GM19035 (cell line): ENCODE results near the gene ATP13A5.

ENCODE experiments used
- ATAC-seq: cut with Tn5 transposase; IDR thresholded peaks from one replicate; pipeline ENCODE4 v1.9.1; 2021; ENCODE audit not compliant: unreplicated experiment

ATP13A5 gene

DNA sequence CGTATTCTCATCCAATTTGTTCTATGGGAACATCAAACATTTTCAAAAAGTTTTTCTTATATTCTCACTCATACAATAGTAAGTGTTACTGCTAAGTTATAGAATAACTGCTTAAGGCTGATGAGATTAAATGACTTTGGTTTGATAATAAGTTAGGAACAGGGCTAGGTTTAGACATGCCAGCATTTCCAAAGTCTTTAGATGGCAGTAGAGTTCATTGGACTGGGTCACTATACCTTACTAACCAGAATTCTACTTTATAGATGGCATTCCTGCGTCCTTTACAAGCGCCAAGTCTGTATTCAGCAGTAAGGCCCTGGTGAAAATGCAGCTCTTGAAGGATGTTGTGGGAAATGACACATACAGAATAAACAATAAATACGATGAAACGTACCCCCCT, 115.8 kb downstream of the ATP13A5 start:
- no peak for ATAC-seq

DNA sequence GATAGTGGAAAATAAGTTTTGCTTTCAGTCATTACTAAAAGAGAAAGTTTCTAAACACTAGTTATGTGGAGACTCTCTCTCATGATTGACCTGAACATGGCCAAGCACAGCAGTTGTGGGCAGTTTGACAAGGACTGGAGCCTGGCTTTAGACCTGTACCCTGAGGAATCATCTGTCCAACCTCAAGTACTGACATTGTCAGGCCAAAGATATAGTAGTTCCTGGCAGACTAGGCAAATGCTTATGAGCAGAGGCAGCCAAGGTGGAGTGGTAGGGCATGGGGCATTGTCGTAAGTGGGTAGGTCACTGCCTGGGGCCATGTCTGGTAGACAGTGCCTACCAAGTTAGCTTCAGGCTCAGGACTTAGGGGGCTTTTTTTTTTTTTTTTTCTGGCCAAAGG, 116.6 kb downstream of the ATP13A5 start:
- ATAC-seq, result no peak

DNA sequence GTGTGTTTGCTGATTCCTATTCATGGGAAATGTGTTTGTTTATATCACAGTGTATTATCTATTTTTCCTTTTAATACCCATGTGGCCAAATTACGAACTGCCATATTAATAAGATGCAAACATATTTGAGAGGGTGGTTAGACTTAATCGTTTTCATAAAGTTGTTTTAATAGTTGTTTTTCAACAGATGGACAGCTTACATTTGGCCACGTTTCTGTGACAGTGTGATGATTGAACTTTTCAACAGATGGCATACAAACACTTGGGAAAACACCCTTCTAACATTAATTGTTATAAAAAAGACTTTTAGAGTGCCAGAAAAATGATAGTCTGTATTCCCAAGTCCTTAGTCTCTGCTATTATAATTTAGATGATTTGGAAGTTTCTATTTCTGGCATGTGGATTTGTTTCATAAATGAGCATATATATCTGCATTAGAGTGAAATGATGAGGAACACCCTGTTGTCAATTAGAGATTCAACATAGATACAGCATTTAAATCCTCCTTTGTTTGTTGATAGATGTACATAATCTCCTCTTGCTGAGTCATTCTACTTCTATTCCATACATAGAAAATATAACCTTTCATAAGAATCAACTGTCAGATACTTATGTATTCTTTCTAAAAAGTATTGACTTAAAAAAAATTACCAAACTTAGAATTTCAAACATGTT, 124.4 kb downstream of the ATP13A5 start:
- ATAC-seq, result no peak

- ATAC-seq, result no peak
These were observed 128.1 kb downstream of the ATP13A5 start for GRCh38 chr3:193250492-193250891.

DNA sequence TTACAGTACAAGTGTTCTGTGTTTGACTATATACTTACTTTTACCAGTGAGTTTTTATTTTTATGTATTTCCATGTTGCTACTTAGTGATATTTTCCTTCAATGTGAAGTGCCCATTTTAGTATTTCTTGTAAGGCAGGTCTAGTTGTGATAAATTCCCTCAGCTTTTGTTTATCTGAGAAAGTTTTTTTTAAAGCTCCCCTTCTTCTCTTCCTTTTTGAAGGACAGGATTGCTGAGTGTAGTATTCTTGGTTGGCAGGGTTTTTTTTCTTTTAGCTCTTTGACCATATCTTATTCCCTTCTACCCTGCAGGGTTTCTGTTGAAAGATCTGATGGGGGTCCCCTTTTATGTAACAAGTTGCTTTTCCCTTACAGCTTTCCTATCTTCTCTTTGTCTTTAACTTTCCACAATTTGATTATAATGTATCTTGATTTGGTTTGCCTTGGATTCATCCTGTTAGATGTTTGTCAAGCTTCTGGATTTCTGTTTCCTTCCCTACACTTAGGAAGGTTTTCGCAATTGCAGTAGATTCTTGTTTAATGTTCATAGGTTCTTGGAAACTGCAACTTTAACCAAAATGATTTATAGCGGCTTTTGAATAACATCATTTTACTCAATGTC, 129.6 kb downstream of the ATP13A5 start:
- ATAC-seq, result no peak

DNA sequence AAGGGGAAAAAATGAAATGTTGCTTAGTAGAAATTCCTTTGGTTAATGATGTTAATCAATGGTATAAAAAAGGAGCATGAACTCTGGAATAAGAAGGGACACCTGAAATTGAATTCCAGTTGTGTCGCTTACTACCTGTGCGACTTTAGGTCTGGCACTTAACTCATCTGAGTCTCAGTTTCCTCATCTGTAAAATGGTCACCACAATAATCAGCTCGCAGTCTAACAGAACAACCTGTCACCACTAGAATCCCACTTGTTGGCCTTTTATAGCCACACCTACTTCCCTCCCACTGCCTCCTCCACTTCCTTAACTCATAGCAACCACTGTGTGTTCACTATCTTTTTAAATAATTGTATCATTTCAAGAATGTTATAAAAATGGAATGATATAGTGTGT, 135.0 kb downstream of the ATP13A5 start:
- no peak for ATAC-seq

DNA sequence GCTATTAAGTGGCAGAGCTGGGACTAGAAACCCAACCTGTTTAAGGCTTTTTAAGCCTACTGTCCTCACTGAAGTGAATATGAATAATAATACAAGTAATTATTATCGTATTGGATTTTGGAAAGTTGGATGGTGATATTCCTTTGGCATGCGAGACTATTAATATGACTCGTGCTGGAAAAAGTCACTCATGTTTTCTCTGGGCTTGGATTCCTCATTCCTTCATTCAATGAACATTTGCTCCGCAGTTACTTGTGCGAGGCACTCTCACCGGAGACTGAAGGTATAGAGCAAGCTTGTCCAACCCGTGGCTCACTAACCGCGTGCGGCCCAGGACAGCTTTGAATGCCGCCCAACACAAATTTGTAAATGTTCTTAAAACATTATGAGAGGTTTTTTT, 136.8 kb downstream of the ATP13A5 start:
- no peak for ATAC-seq

DNA sequence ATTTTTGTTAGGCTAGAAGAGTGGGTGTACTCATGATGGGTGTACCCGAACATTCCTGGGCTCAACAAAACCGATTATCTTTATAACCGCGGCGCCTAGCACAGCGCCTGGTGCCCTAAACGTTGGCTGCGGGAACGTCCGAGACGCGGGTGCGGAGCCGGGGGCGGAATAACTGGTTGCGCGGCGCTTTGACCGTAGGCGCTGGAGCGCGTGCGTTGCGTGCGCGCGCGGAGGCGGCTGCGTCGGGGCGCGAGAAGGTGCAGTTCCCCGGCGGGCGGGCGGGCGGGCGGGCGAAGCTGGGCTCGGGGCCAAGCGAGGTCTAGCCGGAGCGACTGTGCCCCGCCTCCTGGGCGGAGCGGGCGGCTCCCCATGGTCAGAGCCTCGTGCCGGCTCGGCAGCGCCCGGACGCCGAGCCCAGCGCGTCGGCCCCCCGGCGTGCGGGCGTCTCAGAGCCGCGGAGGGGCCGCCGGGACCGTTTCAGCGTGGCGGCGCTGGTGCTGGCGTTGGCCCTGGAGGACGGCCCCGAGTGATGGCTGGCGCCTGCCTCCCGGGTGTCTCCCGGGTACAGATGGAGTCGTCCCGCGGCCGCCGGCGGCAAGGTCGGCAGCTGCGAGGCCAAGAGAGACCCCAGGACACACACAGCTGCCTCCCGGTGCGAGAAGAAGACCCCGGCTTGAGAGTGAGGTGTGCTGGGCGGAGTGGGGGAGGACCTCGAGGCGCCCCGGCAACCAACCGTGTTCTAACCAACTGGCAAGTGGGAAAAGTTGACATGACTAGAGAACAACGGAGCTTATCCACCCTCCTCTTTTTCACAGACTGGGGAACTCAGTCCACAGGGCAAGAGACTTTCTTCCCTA, 137.5 kb downstream of the ATP13A5 start, which contains the start of gene PLAAT1:
TSS of gene PLAAT1 (plus strand) at position 373 of the 857 bp plus-strand sequence. CDS start 14,429 bp downstream, outside the sequence.
- peak; percentile 71 for ATAC-seq

DNA sequence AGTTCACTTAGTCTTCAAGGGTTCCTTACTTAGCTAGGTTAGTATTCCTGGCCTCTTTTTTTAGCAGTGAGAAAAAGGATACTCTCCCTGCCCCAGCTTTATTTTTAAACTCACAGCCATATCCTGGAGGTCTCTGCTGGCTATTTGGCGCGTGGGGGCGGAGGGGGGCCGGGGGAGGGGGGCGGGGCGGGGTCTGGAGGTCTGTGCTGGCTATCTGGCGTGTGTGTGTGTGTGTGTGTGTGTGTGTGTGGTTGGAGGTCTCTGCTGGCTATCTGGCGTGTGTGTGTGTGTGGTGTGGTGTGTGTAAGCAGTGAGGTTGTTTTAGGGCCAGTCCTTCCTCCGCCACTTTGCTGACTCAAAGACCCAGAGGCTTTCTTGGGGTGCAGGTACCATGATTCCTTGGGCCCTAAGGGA, 138.1 kb downstream of the ATP13A5 start:
- ATAC-seq, result peak; percentile 22

GRCh38 chr3:193237030-193237429, 141.5 kb downstream of the ATP13A5 start:
- no peak for ATAC-seq

- no peak for ATAC-seq
These were observed 142.0 kb downstream of the ATP13A5 start for GRCh38 chr3:193236599-193236998.

- ATAC-seq, result no peak
These were observed 147.4 kb downstream of the ATP13A5 start for GRCh38 chr3:193231201-193231600.

DNA sequence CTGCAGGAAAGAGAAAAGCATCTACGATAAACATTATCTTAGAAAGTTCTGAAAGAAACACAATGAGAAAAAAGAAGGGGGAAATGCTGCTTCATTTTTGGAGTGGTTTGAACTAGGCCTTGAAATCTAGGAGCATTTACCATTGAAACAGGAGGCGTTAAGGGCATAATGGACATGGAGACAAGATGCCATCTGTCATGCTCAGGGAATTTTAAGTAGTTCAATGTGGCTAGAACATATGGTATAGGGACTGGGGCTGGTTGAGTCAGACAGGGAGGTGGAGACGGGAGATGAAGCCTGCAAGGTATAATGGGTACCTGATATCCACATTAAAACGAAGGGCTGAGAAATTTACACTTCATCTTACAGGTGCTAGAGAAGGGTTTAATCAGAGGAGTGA, 147.9 kb downstream of the ATP13A5 start:
- no peak for ATAC-seq

DNA sequence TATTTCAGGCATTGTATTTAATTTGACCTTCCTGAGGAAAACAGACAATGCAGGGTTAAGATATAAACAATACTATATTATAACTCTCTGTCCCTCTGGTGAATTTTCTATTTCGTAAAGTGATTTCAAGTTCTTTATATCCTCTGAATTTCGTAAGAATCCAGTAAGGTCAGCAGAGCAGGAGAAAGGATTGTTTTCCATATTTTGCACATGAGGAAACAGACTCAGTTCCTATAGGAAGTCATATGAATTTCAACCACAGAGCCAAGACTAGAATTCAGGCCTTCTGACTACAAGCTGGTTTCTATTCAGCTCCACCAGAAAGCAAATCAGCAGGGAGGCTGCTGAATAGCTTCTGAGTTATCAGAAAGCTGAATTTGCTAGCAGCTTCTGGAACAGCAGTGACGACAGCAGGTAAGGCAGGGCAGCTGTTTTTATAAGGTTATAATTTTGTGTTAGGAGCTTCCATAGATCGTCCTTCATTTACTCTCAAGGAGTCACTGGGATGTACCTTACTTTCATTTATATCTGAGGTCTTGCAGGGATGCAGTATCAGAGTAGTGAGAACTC, 148.6 kb downstream of the ATP13A5 start:
- ATAC-seq, result no peak

- no peak for ATAC-seq
These were observed 150.3 kb downstream of the ATP13A5 start for GRCh38 chr3:193228206-193228605.

DNA sequence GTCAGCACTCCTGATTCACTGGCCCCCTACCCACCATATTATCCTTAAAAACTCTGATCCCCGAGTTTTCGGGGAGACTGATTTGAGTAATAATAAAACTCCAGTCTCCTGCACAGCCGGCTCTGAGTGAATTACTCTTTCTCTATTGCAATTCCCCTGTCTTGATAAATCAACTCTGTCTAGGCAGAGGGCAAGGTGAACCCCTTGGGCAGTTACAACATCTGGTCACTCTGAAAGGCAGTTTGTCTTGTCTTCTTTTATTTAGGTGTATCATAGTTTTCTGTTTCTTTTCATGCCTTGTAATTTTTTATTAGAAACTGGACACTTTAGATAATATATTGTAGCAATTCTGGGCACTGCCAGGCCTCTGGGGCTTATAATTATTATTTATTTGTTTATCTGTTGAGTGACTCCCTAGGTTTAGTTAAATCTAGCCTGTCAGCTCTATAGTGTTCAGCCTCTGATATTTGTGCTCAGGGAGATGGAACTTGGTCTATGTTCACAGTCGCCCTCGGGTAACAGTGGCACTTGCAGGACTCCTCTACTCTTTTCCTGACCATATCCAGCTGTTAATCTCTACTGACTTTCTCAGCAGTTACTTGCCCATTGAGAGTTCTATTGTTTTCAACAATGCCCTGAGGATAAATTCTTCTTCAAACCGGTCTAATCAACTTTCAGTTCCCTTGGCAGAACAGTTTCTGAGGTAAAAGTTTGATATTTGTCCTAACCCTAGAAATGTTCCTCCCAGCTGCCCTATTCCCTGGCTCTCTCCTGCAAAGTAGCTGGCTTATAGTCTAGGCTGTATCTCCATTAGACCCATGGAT, 153.0 kb downstream of the ATP13A5 start:
- no peak for ATAC-seq
